MM.1S (cell line): ENCODE measurements around the gene SHC2.
"Not testable (repeated sequence)": the region's sequence is repeated elsewhere in the genome, so short reads cannot be mapped to it uniquely, and the experiment has no call there.

Source experiments
- DNase-seq: peaks from one replicate; pipeline ENCODE4 v3.0.0-alpha.2; 2015
- H2AFZ ChIP-seq: fragments of 300-600 bp; sonication (generic); 2 replicates; pipeline ENCODE4 v1.6.0; 2016; ENCODE audit warnings: antibody characterized with exemption, low read length
- H3F3A ChIP-seq: fragments of 300-600 bp; sonication (generic); 2 replicates; pipeline ENCODE4 v1.6.1; 2016; ENCODE audit warnings: mild to moderate bottlenecking, antibody characterized with exemption, low read length, moderate library complexity, mixed read lengths; ENCODE audit not compliant: insufficient read depth
- H3K27ac ChIP-seq: fragments of 300-600 bp; sonication (generic); 2 replicates; pipeline ENCODE4 v1.5.1; 2016; ENCODE audit warnings: mild to moderate bottlenecking, low read length
- H3K27me3 ChIP-seq: fragments of 300-600 bp; sonication (generic); replicated peaks from 2 replicates; pipeline ENCODE4 v1.6.0; 2016; ENCODE audit warnings: low read length; ENCODE audit not compliant: insufficient read depth
- H3K36me3 ChIP-seq: fragments of 300-600 bp; sonication (generic); replicated peaks from 2 replicates; pipeline ENCODE4 v1.6.1; 2016; ENCODE audit warnings: mild to moderate bottlenecking, low read length, mixed read lengths; ENCODE audit not compliant: insufficient read depth
- H3K4me1 ChIP-seq: fragments of 300-600 bp; sonication (generic); 2 replicates; pipeline ENCODE4 v1.6.1; 2016; ENCODE audit warnings: low read length, mixed read lengths
- H3K4me2 ChIP-seq: fragments of 300-600 bp; sonication (generic); 2 replicates; pipeline ENCODE4 v1.6.0; 2016; ENCODE audit warnings: low read depth, low read length
- H3K4me3 ChIP-seq: fragments of 300-600 bp; sonication (generic); 2 replicates; pipeline ENCODE4 v1.5.1; 2016; ENCODE audit warnings: low read length, mixed read lengths
- H3K79me2 ChIP-seq: fragments of 300-600 bp; sonication (generic); 2 replicates; pipeline ENCODE4 v1.6.1; 2016; ENCODE audit warnings: mixed run types, low read length, mixed read lengths
- H3K9ac ChIP-seq: fragments of 300-600 bp; sonication (generic); 2 replicates; pipeline ENCODE4 v1.6.1; 2016; ENCODE audit warnings: low read length, mixed read lengths
- H3K9me2 ChIP-seq: fragments of 300-600 bp; sonication (generic); replicated peaks from 2 replicates; pipeline ENCODE4 v1.6.1; 2016; ENCODE audit warnings: mild to moderate bottlenecking, low read length, mixed read lengths; ENCODE audit not compliant: insufficient read depth
- H3K9me3 ChIP-seq: fragments of 300-600 bp; sonication (generic); replicated peaks from 2 replicates; pipeline ENCODE4 v1.6.1; 2016; ENCODE audit warnings: mild to moderate bottlenecking, low read length, mixed read lengths; ENCODE audit not compliant: insufficient read depth
- H4K20me1 ChIP-seq: fragments of 300-600 bp; sonication (generic); 2 replicates; pipeline ENCODE4 v1.6.1; 2016; ENCODE audit warnings: mild to moderate bottlenecking, low read length, moderate library complexity, mixed read lengths; ENCODE audit not compliant: insufficient read depth
- EZH2 ChIP-seq: fragments of 300-600 bp; sonication (generic); optimal IDR thresholded peaks from 2 replicates; pipeline ENCODE3; 2017; ENCODE audit warnings: low read depth, mild to moderate bottlenecking, antibody characterized with exemption, low read length, mixed read lengths
- EZH2phosphoT487 ChIP-seq: fragments of 300-600 bp; sonication (generic); IDR thresholded peaks from 2 replicates; pipeline ENCODE4 v1.6.1; 2018; ENCODE audit warnings: antibody characterized with exemption, low read length
- TF ChIP-seq, protein P1 (sequence below): fragments of 300-600 bp; sonication (generic); IDR thresholded peaks from 2 replicates; pipeline ENCODE4 v1.5.1; 2016; ENCODE audit warnings: antibody characterized with exemption, low read length, mixed read lengths

Gene SHC2

DNA sequence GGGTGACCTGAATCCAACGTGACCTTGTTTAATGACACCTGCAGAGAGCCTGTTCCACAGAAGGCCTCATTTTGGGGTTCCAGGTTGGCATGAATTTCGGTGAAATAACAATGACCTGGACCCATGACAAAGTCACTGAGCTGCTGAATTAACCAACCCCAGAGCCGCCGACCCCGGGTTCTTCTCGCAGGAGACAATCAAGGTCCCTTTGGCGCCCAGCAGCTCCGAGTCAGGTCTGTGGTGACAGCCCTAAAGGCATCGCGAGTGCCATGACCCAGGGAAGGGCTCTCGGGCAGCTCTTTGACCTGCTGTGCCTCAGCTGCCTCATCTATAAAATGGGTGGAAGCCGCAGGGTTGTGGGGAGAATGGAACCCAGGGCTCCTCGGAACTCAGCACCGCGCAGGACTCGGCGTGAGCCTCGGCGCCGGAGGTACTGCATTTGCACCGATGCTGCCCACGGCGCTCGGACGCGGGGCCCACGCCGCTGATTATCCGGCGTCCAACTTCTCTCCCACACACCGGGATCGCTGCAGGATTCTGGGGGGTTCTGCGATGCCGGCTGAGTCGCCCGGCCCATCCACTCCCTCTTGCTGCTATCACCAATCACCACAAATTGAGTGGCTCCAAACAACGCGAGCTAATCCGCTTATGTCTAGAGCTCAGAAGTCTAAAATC lies 5.7 kb downstream of the SHC2 start:
- Histone ChIP-seq H3K9ac (no peak overlapping the region), H4K20me1 (no peaks in the 10 kb centered on the region), H3K4me2 (no peak overlapping the region), H3K4me1 (no peaks in the 10 kb centered on the region), H3K9me3 (no peaks in the 10 kb centered on the region), H3K27me3 (peaks cover 48% of the 10 kb centered on the region), H3K9me2 (no peaks in the 10 kb centered on the region), H3K79me2 (no peaks in the 10 kb centered on the region), H3K27ac (no peak overlapping the region), H3K36me3 (no peaks in the 10 kb centered on the region), H2AFZ (no peak overlapping the region), H3F3A (no peaks in the 10 kb centered on the region), H3K4me3 (no peak overlapping the region)
- no peak for TF ChIP-seq EZH2phosphoT487
- no peak for TF ChIP-seq EZH2
- TF ChIP-seq, protein P1, sequence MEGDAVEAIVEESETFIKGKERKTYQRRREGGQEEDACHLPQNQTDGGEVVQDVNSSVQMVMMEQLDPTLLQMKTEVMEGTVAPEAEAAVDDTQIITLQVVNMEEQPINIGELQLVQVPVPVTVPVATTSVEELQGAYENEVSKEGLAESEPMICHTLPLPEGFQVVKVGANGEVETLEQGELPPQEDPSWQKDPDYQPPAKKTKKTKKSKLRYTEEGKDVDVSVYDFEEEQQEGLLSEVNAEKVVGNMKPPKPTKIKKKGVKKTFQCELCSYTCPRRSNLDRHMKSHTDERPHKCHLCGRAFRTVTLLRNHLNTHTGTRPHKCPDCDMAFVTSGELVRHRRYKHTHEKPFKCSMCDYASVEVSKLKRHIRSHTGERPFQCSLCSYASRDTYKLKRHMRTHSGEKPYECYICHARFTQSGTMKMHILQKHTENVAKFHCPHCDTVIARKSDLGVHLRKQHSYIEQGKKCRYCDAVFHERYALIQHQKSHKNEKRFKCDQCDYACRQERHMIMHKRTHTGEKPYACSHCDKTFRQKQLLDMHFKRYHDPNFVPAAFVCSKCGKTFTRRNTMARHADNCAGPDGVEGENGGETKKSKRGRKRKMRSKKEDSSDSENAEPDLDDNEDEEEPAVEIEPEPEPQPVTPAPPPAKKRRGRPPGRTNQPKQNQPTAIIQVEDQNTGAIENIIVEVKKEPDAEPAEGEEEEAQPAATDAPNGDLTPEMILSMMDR, result no peak
- DNase-seq, result no peak

GRCh38 chr19:453606-454005 lies 7.2 kb downstream of the SHC2 start:
- H3K36me3 ChIP-seq, result no peaks in the 10 kb centered on the region
- no peaks in the 10 kb centered on the region for H3K4me1 ChIP-seq
- H3K9me3 ChIP-seq, result no peaks in the 10 kb centered on the region
- no peak for DNase-seq
- no peak overlapping the region for H3K4me2 ChIP-seq
- H3K79me2 ChIP-seq, result no peaks in the 10 kb centered on the region
- no peak overlapping the region for H3K27ac ChIP-seq
- TF ChIP-seq EZH2, result no peak
- TF ChIP-seq EZH2phosphoT487, result no peak
- TF ChIP-seq, protein P1, result no peak
- no peaks in the 10 kb centered on the region for H4K20me1 ChIP-seq
- H3K9ac ChIP-seq, result no peak overlapping the region
- no peak overlapping the region for H3K4me3 ChIP-seq
- peaks cover 62% of the 10 kb centered on the region for H3K27me3 ChIP-seq
- H3F3A ChIP-seq, result no peaks in the 10 kb centered on the region
- H3K9me2 ChIP-seq, result no peaks in the 10 kb centered on the region
- H2AFZ ChIP-seq, result no peak overlapping the region

- TF ChIP-seq, protein P1, result no peak
- TF ChIP-seq EZH2phosphoT487 (no peak), EZH2 (no peak)
- H3K9ac ChIP-seq, result no peak overlapping the region
- no peak overlapping the region for H3K4me2 ChIP-seq
- no peak overlapping the region for H2AFZ ChIP-seq
- H3K9me2 ChIP-seq, result no peaks in the 10 kb centered on the region
- H3K4me3 ChIP-seq, result no peak overlapping the region
- no peak for DNase-seq
- H3K36me3 ChIP-seq, result no peaks in the 10 kb centered on the region
- no peaks in the 10 kb centered on the region for H3K79me2 ChIP-seq
- no peak overlapping the region for H3K27ac ChIP-seq
- H4K20me1 ChIP-seq, result no peaks in the 10 kb centered on the region
- H3K9me3 ChIP-seq, result no peaks in the 10 kb centered on the region
- H3K4me1 ChIP-seq, result no peaks in the 10 kb centered on the region
- H3K27me3 ChIP-seq, result peaks cover 69% of the 10 kb centered on the region
- no peaks in the 10 kb centered on the region for H3F3A ChIP-seq
These were observed 8.0 kb downstream of the SHC2 start for GRCh38 chr19:452829-453228.

GRCh38 chr19:450912-451481 lies 9.8 kb downstream of the SHC2 start:
- H3K27me3 ChIP-seq, result peaks cover 81% of the 10 kb centered on the region
- not testable (repeated sequence) for H3K27ac ChIP-seq, H3K4me1 ChIP-seq

More at GRCh38 chr19:450912-451481, 9.8 kb downstream of the SHC2 start:
- not testable (repeated sequence) for H3K9me2 ChIP-seq, H3K79me2 ChIP-seq, H3K9me3 ChIP-seq, H3K9ac ChIP-seq, H3F3A ChIP-seq, H4K20me1 ChIP-seq, H2AFZ ChIP-seq, H3K4me3 ChIP-seq, H3K36me3 ChIP-seq, H3K4me2 ChIP-seq, DNase-seq
